ENCODE results near the gene PKP2.

DNA sequence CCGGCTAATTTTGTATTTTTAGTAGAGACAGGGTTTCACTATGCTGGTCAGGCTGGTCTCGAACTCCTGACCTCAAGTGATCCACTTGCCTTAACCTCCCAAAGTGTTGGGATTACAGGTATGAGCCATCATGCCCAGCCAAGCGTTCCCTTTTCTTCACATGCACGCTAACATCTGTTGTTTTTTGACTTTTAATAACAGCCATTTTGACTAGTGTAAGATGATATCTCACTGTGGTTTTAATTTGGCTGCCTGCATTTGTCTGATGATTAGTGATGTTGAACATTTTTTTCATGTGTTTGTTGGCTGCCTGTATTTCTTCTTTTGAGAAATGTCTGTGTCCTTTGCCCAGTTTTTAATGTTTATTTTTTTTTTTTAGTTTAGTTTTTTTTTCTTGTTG, 130.7 kb downstream of the PKP2 start:
- TF ChIP-seq, protein P1, sequence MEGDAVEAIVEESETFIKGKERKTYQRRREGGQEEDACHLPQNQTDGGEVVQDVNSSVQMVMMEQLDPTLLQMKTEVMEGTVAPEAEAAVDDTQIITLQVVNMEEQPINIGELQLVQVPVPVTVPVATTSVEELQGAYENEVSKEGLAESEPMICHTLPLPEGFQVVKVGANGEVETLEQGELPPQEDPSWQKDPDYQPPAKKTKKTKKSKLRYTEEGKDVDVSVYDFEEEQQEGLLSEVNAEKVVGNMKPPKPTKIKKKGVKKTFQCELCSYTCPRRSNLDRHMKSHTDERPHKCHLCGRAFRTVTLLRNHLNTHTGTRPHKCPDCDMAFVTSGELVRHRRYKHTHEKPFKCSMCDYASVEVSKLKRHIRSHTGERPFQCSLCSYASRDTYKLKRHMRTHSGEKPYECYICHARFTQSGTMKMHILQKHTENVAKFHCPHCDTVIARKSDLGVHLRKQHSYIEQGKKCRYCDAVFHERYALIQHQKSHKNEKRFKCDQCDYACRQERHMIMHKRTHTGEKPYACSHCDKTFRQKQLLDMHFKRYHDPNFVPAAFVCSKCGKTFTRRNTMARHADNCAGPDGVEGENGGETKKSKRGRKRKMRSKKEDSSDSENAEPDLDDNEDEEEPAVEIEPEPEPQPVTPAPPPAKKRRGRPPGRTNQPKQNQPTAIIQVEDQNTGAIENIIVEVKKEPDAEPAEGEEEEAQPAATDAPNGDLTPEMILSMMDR (IDR thresholded peaks at IDR 0.05), result no peak
- TF ChIP-seq EP300 (IDR thresholded peaks at IDR 0.05) (no peak), POLR2A (IDR thresholded peaks at IDR 0.05) (no peak)
